DOHH2 (cell line): ENCODE data around the gene MAP2K7.

Experiments
- H3F3A ChIP-seq: fragments of 200-600 bp; sonication (generic), shearing (Covaris generic); 2 replicates; pipeline ENCODE4 v1.6.0; 2016; ENCODE audit warnings: antibody characterized with exemption, mild to moderate bottlenecking; ENCODE audit not compliant: control insufficient read depth, insufficient read depth
- H3K27ac ChIP-seq: fragments of 200-600 bp; sonication (generic); 2 replicates; pipeline ENCODE4 v1.5.1; 2014; ENCODE audit warnings: low read depth, mild to moderate bottlenecking, low read length, moderate library complexity
- H3K27me3 ChIP-seq: fragments of 200-600 bp; sonication (generic); 2 replicates; pipeline ENCODE4 v1.6.1; 2014; ENCODE audit warnings: mild to moderate bottlenecking, low read length, mixed read lengths; ENCODE audit not compliant: control insufficient read depth
- H3K36me3 ChIP-seq: fragments of 200-600 bp; sonication (generic); 2 replicates; pipeline ENCODE4 v1.6.1; 2014; ENCODE audit warnings: mild to moderate bottlenecking, low read length, moderate library complexity, mixed read lengths; ENCODE audit not compliant: control insufficient read depth
- H3K4me1 ChIP-seq: fragments of 200-600 bp; sonication (generic); 2 replicates; pipeline ENCODE4 v1.6.1; 2014; ENCODE audit warnings: mild to moderate bottlenecking, low read length, mixed read lengths; ENCODE audit not compliant: control insufficient read depth
- H3K4me2 ChIP-seq: fragments of 200-600 bp; sonication (generic); 2 replicates; pipeline ENCODE4 v1.6.0; 2014; ENCODE audit warnings: mild to moderate bottlenecking, low read length, moderate library complexity
- H3K4me3 ChIP-seq: fragments of 200-600 bp; sonication (generic); 2 replicates; pipeline ENCODE4 v1.5.1; 2014; ENCODE audit warnings: mild to moderate bottlenecking, low read length, mixed read lengths
- H3K79me2 ChIP-seq: fragments of 200-600 bp; sonication (generic); 2 replicates; pipeline ENCODE4 v1.6.1; 2014; ENCODE audit warnings: mild to moderate bottlenecking, low read length, mixed read lengths; ENCODE audit not compliant: control insufficient read depth
- H3K9me2 ChIP-seq: fragments of 200-600 bp; sonication (generic); replicated peaks from 2 replicates; pipeline ENCODE4 v1.6.1; 2014; ENCODE audit warnings: mild to moderate bottlenecking, low read length, mixed read lengths; ENCODE audit not compliant: control insufficient read depth
- H3K9me3 ChIP-seq: fragments of 200-600 bp; sonication (generic); 2 replicates; pipeline ENCODE4 v1.6.1; 2014; ENCODE audit warnings: antibody characterized with exemption, low read length, mixed read lengths; ENCODE audit not compliant: control insufficient read depth, insufficient read depth
- H4K20me1 ChIP-seq: fragments of 200-600 bp; sonication (generic); 2 replicates; pipeline ENCODE4 v1.6.0; 2014; ENCODE audit warnings: low read depth, mild to moderate bottlenecking, antibody characterized with exemption, low read length, moderate library complexity; ENCODE audit not compliant: control insufficient read depth, insufficient read depth
- EZH2phosphoT487 ChIP-seq: fragments of 200-600 bp; sonication (generic); IDR thresholded peaks from 2 replicates; pipeline ENCODE4 v1.6.1; 2017; ENCODE audit warnings: borderline replicate concordance, mild to moderate bottlenecking, antibody characterized with exemption, low read length, moderate library complexity, mixed read lengths
- TF ChIP-seq, protein P1 (sequence below): fragments of 200-600 bp; sonication (generic); IDR thresholded peaks from one replicate; pipeline ENCODE4 v1.5.1; 2014; ENCODE audit warnings: antibody characterized with exemption, mild to moderate bottlenecking, low read depth, low read length; ENCODE audit not compliant: poor library complexity, severe bottlenecking

The MAP2K7 gene

GRCh38 chr19:7908742-7909461 lies 5.2 kb downstream of the MAP2K7 start:
- Histone ChIP-seq H3K4me2 (no peak overlapping the region), H3K4me3 (no peak overlapping the region), H4K20me1 (peaks cover 14% of the 10 kb centered on the region), H3K36me3 (peaks cover 38% of the 10 kb centered on the region), H3K9me2 (no peaks in the 10 kb centered on the region), H3K27ac (no peak overlapping the region), H3K79me2 (peaks cover 37% of the 10 kb centered on the region), H3F3A (no peaks in the 10 kb centered on the region), H3K9me3 (no peaks in the 10 kb centered on the region), H3K27me3 (no peaks in the 10 kb centered on the region), H3K4me1 (peaks cover 10% of the 10 kb centered on the region)
- no peak for TF ChIP-seq EZH2phosphoT487
- TF ChIP-seq, protein P1, sequence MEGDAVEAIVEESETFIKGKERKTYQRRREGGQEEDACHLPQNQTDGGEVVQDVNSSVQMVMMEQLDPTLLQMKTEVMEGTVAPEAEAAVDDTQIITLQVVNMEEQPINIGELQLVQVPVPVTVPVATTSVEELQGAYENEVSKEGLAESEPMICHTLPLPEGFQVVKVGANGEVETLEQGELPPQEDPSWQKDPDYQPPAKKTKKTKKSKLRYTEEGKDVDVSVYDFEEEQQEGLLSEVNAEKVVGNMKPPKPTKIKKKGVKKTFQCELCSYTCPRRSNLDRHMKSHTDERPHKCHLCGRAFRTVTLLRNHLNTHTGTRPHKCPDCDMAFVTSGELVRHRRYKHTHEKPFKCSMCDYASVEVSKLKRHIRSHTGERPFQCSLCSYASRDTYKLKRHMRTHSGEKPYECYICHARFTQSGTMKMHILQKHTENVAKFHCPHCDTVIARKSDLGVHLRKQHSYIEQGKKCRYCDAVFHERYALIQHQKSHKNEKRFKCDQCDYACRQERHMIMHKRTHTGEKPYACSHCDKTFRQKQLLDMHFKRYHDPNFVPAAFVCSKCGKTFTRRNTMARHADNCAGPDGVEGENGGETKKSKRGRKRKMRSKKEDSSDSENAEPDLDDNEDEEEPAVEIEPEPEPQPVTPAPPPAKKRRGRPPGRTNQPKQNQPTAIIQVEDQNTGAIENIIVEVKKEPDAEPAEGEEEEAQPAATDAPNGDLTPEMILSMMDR, result no peak

- Histone ChIP-seq H3K9me3 (no peaks in the 10 kb centered on the region), H3K27me3 (no peaks in the 10 kb centered on the region), H3K36me3 (peaks cover 34% of the 10 kb centered on the region), H3K4me2 (no peak overlapping the region), H3K4me1 (peaks cover 8% of the 10 kb centered on the region), H4K20me1 (peaks cover 12% of the 10 kb centered on the region), H3K9me2 (no peaks in the 10 kb centered on the region), H3F3A (no peaks in the 10 kb centered on the region), H3K79me2 (peaks cover 31% of the 10 kb centered on the region), H3K4me3 (no peak overlapping the region), H3K27ac (no peak overlapping the region)
- no peak for TF ChIP-seq EZH2phosphoT487
- TF ChIP-seq, protein P1, result no peak
These were observed 5.9 kb downstream of the MAP2K7 start for GRCh38 chr19:7909471-7910067.

DNA sequence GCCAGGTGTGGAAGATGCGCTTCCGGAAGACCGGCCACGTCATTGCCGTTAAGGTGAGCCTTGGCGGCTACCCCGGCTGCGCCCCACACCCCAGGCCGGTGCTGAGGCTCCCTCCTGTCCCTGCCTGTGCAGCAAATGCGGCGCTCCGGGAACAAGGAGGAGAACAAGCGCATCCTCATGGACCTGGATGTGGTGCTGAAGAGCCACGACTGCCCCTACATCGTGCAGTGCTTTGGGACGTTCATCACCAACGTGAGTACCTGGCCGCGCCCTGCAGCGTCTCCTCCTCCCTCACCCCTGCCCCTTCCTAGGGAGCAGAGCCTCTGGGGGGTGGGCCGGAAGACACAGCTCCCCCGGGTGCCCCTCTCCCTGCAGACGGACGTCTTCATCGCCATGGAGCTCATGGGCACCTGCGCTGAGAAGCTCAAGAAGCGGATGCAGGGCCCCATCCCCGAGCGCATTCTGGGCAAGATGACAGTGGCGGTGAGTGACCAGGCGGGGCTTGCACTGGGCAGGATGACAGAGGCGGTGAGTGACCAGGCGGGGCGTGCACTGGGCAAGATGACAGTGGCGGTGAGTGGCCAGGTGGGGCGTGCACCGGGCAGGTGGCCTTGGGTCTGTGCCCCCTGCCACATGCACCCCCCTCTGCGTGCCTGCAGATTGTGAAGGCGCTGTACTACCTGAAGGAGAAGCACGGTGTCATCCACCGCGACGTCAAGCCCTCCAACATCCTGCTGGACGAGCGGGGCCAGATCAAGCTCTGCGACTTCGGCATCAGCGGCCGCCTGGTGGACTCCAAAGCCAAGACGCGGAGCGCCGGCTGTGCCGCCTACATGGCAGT lies 6.9 kb downstream of the MAP2K7 start:
- H3K4me3 ChIP-seq, result no peak overlapping the region
- no peak for TF ChIP-seq EZH2phosphoT487
- TF ChIP-seq, protein P1, result no peak
- H3F3A ChIP-seq, result no peaks in the 10 kb centered on the region
- H3K4me1 ChIP-seq, result no peaks in the 10 kb centered on the region
- H3K27me3 ChIP-seq, result peaks cover 5% of the 10 kb centered on the region
- peaks cover 25% of the 10 kb centered on the region for H3K36me3 ChIP-seq
- H3K9me3 ChIP-seq, result no peaks in the 10 kb centered on the region
- H3K9me2 ChIP-seq, result no peaks in the 10 kb centered on the region
- no peak overlapping the region for H3K4me2 ChIP-seq
- H3K79me2 ChIP-seq, result peaks cover 22% of the 10 kb centered on the region
- 0 out of 2 replicates have a peak, but pooled peaks cover 4% of the 10 kb centered on the region for H4K20me1 ChIP-seq
- no peak overlapping the region for H3K27ac ChIP-seq
